Ishikawa (cell line): ENCODE data around the gene THEM5.
A peak's percentile ranks its signal among the peaks of the same experiment; 100 is the strongest.

Experiments
- EP300 ChIP-seq: IDR thresholded peaks from 2 replicates; pipeline ENCODE4 v1.6.1; 2012; ENCODE audit warnings: borderline replicate concordance
- RAD21 ChIP-seq: IDR thresholded peaks from 2 replicates; pipeline ENCODE4 v1.6.1; 2012; ENCODE audit warnings: low read depth
- TAF1 ChIP-seq: IDR thresholded peaks from 2 replicates; pipeline ENCODE4 v1.6.1; 2012; ENCODE audit warnings: low read depth, mild to moderate bottlenecking
- TF ChIP-seq, protein P1 (sequence below): IDR thresholded peaks from 2 replicates; pipeline ENCODE4 v1.6.1; 2012

GRCh38 chr1:151881479-151881878, 28.0 kb upstream of the THEM5 start:
- TF ChIP-seq TAF1 (no peak), RAD21 (peak; percentile 34; the same call in 1 of the 2 replicates), EP300 (no peak)
- TF ChIP-seq, protein P1, sequence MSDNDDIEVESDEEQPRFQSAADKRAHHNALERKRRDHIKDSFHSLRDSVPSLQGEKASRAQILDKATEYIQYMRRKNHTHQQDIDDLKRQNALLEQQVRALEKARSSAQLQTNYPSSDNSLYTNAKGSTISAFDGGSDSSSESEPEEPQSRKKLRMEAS, result no peak
